ENCODE data around the gene MFAP2. TPM values are rescaled to one million over a fixed set of nuclear protein-coding genes. Genes with fewer than 3 reads are reported as not detected.

The MFAP2 gene
- total RNA-seq, 3 donors from 2014 or later (not counting 1 experiment from before 2014, with no cell fraction given), result 0.15 TPM; not detected in 2

DNA sequence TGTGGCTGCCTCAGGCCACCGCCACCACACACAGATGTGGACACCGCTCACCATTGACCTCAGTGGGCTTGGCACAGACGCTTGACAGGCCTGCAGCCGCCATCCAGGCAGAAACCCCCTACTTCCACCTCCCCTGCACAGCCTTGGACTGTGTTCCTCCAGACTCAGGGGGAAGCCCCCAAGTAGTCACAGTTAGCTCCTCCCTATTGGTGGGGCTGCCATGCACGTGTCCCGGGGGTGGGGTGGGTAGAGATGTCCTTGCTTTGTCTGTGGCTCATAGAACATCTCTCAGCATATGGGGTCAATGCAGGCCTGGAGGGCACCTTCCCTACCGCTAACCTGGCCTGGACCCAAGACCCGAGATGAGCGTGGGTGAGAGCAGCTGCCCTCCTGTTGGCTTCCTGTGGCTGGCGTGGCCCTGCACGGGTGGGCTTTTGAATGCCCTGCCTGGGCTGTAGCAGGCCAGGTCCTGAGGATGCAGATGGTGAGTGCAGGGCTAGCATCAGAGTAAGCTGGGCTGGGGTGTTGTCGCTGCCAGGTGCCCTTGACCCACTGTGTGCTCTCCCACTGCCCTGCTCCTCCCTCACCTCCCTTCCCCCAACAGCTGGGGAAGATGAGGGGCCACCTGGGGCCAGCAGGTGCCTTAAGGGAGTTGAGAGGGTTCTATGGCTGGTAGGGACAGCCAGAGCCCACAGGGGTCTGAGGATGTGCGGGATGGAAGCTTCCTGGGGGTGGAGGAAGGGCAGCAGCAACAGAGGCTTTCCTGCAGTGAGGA lies 52.5 kb downstream of the MFAP2 start:
- ATAC-seq (peak in 2 of 3 donors; percentile 12 to 38), DNase-seq (no peak)
- no peaks in the 10 kb centered on the region for H3K9me3 ChIP-seq (ENCODE audit: control insufficient read depth, insufficient read depth, low read length)
- Mint-ChIP-seq H3K27ac (no peak overlapping the region), H3K4me3 (no peak overlapping the region), H3K9me3 (no peaks in the 10 kb centered on the region), H3K36me3 (no peaks in the 10 kb centered on the region), H3K27me3 (ENCODE audit: low read depth in 2 of 2) (no peaks in the 10 kb centered on the region), H3K4me1 (peaks cover 6 to 16% of the 10 kb centered on the region in 2 donors)
- H3K27ac ChIP-seq (ENCODE audit: low read length), result no peak overlapping the region
- no peaks in the 10 kb centered on the region for H3K36me3 ChIP-seq (ENCODE audit: control insufficient read depth, insufficient read depth, low read length)
- WGBS (ENCODE audit: insufficient coverage), result 75% methylated on average over 13 of the region's 13 CpGs
- TF ChIP-seq, protein P1, sequence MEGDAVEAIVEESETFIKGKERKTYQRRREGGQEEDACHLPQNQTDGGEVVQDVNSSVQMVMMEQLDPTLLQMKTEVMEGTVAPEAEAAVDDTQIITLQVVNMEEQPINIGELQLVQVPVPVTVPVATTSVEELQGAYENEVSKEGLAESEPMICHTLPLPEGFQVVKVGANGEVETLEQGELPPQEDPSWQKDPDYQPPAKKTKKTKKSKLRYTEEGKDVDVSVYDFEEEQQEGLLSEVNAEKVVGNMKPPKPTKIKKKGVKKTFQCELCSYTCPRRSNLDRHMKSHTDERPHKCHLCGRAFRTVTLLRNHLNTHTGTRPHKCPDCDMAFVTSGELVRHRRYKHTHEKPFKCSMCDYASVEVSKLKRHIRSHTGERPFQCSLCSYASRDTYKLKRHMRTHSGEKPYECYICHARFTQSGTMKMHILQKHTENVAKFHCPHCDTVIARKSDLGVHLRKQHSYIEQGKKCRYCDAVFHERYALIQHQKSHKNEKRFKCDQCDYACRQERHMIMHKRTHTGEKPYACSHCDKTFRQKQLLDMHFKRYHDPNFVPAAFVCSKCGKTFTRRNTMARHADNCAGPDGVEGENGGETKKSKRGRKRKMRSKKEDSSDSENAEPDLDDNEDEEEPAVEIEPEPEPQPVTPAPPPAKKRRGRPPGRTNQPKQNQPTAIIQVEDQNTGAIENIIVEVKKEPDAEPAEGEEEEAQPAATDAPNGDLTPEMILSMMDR (IDR thresholded peaks at IDR 0.05), result no peak
- H3K4me1 ChIP-seq (ENCODE audit: control insufficient read depth, insufficient read depth, low read length), result no peaks in the 10 kb centered on the region
- no peaks in the 10 kb centered on the region for H3K27me3 ChIP-seq (ENCODE audit: control insufficient read depth, insufficient read depth, low read length)
- no peak overlapping the region for H3K4me3 ChIP-seq (ENCODE audit: low read length)
- intact Hi-C loops (cut with micrococcal nuclease), result no loop called here

- TF ChIP-seq, protein P1 (IDR thresholded peaks at IDR 0.05), result no peak
- H3K9me3 ChIP-seq (ENCODE audit: control insufficient read depth, insufficient read depth, low read length), result no peaks in the 10 kb centered on the region
- Mint-ChIP-seq H3K4me1 (peaks cover 6 to 22% of the 10 kb centered on the region in 2 donors), H3K4me3 (no peak overlapping the region), H3K9me3 (no peaks in the 10 kb centered on the region), H3K27ac (no peak overlapping the region), H3K36me3 (no peaks in the 10 kb centered on the region), H3K27me3 (ENCODE audit: low read depth in 2 of 2) (no peaks in the 10 kb centered on the region)
- no peaks in the 10 kb centered on the region for H3K27me3 ChIP-seq (ENCODE audit: control insufficient read depth, insufficient read depth, low read length)
- no peak overlapping the region for H3K27ac ChIP-seq (ENCODE audit: low read length)
- DNase-seq (no peak), ATAC-seq (peak in 1 of 3 donors; percentile 12)
- WGBS (ENCODE audit: insufficient coverage), result 87% methylated on average over 14 of the region's 14 CpGs
- intact Hi-C loops (cut with micrococcal nuclease), result no loop called here
- H3K4me1 ChIP-seq (ENCODE audit: control insufficient read depth, insufficient read depth, low read length), result peaks cover 2% of the 10 kb centered on the region
- H3K36me3 ChIP-seq (ENCODE audit: control insufficient read depth, insufficient read depth, low read length), result no peaks in the 10 kb centered on the region
- H3K4me3 ChIP-seq (ENCODE audit: low read length), result no peak overlapping the region
Observed at GRCh38 chr1:16927256-16927655, 53.2 kb downstream of the MFAP2 start.

DNA sequence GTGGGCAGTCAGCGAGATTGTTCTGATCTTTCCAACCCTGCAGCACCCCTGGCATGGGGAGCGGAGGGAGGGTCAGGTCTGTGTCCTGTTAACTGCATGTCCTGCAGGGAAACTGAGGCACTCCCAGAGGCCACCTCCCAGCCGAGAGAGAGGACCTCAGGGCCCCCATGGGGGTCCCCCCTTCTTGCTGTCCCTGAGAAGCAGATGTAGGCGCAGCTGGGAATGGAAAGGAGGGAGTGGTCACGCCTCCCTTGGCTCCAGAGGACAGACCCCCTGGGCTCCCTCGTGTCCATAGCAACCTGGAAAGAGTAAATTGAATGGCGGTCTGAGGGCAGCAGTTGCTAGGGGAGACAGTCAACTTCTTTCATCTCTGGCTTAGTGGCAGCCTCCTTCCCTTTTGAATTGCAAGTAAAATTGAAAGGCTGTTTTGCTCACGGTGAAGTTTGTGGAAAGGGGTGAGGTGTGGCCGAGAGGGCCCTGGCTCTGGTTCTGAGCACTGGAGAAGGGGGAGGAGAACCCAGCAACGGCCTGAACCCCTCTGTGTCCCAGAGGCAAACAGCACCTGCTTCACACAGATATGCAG lies 53.8 kb downstream of the MFAP2 start:
- H3K27ac Mint-ChIP-seq, result no peak overlapping the region
- no peaks in the 10 kb centered on the region for H3K36me3 Mint-ChIP-seq
- TF ChIP-seq, protein P1 (IDR thresholded peaks at IDR 0.05), result no peak
- peaks cover 9% of the 10 kb centered on the region for H3K4me1 ChIP-seq (ENCODE audit: control insufficient read depth, insufficient read depth, low read length)
- no peak overlapping the region for H3K27ac ChIP-seq (ENCODE audit: low read length)
- no peaks in the 10 kb centered on the region for H3K27me3 Mint-ChIP-seq (ENCODE audit: low read depth in 2 of 2)
- H3K27me3 ChIP-seq (ENCODE audit: control insufficient read depth, insufficient read depth, low read length), result no peaks in the 10 kb centered on the region
- peaks cover 11 to 29% of the 10 kb centered on the region in 2 donors for H3K4me1 Mint-ChIP-seq
- no peak overlapping the region for H3K4me3 Mint-ChIP-seq
- intact Hi-C loops (cut with micrococcal nuclease), result no loop called here
- 81% methylated on average over 10 of the region's 10 CpGs for WGBS (ENCODE audit: insufficient coverage)
- H3K9me3 Mint-ChIP-seq, result no peaks in the 10 kb centered on the region
- no peak overlapping the region for H3K4me3 ChIP-seq (ENCODE audit: low read length)
- no peak for DNase-seq
- no peaks in the 10 kb centered on the region for H3K9me3 ChIP-seq (ENCODE audit: control insufficient read depth, insufficient read depth, low read length)
- no peak for ATAC-seq
- no peaks in the 10 kb centered on the region for H3K36me3 ChIP-seq (ENCODE audit: control insufficient read depth, insufficient read depth, low read length)

Data from natural killer cell (primary cell).